GM21360 (cell line): ENCODE measurements around the gene GAK.
"Not testable (repeated sequence)": the region's sequence is repeated elsewhere in the genome, so short reads cannot be mapped to it uniquely, and the experiment has no call there.

ENCODE experiments used
- ATAC-seq: cut with Tn5 transposase; IDR thresholded peaks from one replicate; pipeline ENCODE4 v1.9.1; 2021; ENCODE audit warnings: mild to moderate bottlenecking, moderate library complexity; ENCODE audit not compliant: unreplicated experiment

Gene GAK

GRCh38 chr4:929096-929765 lies 2.9 kb downstream of the GAK start:
- ATAC-seq, result no peak

GRCh38 chr4:927566-927965 lies 4.5 kb downstream of the GAK start:
- ATAC-seq, result not testable (repeated sequence)

DNA sequence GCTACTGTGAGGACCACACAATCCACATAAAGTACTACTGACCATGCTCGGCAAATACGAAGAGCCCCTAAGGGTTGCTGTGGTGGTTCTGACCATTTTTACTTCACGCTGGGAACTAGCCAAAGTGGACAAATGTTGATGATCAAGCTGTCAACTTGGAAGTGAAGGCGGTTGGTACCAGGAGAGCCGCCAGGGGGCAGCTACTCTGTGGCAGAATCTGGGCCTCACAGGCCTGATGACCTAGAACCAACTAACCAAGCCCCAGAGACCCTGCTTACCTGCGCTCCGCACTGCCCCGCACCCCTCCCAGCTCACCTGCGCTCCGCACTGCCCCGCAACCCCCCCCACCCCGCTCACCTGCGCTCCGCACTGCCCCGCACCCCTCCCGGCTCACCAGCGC lies 5.6 kb downstream of the GAK start:
- ATAC-seq, result no peak

DNA sequence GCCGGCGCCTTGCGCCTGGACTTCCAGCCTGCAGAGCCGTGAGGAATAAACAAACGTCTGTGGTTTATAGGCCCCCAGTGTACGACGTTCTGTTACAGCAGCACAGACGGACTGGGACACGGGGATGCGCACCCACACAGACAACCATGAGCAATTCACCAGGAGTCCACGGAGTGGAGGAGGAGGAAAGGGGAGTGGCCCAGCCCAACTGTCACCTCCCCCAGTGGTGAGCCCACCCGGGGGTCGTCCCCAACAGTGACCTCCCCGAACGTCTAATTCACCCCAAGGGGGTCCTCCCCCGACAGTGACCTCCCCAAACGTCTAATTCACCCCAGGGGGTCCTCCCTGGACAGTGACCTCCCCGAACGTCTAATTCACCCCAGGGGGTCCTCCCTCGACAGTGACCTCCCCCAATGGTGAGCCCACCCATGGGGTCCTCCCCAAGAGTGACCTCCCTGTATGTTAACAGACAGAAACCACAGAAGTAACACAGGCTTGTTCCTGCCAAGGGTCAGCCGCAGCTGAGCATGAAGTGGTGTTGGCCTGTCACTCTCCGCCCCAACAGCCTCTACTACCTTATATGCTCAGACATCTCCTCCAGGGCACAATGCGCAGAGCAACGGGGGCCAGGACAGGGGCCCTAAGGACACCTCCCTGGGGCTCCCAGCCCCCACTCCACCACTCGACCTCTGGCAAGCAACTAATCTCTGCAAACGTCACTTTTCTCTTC lies 6.2 kb downstream of the GAK start:
- no peak for ATAC-seq

DNA sequence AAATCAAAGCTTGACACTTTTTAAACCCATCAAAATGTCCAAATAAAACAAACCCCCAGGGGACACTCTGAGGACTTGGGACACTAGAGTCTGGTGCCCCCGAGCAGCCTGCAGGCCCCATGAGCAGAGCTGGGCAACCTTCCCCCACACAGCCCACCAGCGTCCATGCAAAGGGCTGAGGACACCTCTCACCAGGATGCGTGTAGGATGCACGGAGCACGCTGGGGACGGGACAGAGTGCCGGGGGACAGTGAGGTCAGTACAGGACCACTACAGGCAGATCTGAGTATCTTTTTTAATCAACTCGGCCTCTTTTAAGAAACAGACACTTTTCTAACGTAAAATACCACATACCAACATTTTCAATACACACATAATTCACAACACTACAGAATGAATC lies 6.9 kb downstream of the GAK start:
- no peak for ATAC-seq

GRCh38 chr4:924107-925096 lies 7.7 kb downstream of the GAK start:
- peak; percentile 53 for ATAC-seq

GRCh38 chr4:921830-922331 lies 10.2 kb downstream of the GAK start:
- no peak for ATAC-seq

- ATAC-seq, result not testable (repeated sequence)
Measured at GRCh38 chr4:919004-919680, 13.0 kb downstream of the GAK start.

DNA sequence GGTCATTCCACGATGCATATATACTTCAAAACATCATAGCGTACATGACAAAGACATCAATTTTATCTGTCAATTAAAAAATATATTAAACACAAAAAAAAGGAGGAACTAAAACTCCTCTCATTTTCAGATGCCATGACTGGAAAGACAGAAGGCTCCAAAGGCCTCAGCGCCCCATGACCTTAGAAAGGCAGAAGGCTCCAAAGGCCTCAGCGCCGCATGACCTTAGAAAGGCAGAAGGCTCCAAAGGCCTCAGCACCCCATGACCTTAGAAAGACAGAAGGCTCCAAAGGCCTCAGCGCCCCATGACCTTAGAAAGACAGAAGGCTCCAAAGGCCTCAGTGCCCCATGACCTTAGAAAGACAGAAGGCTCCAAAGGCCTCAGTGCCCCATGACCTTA lies 13.5 kb downstream of the GAK start:
- not testable (repeated sequence) for ATAC-seq

DNA sequence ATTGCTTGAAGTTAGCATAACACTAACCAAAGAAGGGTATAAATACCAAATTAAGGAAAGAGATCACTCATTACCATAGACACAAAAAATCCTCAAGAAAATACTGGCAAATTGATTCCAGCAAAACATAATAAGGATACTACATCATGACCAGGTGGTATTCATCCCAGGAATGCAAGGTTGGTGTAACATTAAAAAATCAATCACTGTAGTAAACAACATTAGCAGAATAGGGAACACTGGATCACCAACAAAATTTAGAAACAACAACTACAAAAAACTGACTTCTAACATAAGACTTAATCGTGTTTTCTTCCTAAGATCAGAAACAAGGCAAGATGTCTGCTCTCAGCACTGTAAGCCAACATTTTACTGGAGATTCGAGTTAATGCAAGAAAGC lies 14.1 kb downstream of the GAK start:
- no peak for ATAC-seq

GRCh38 chr4:917466-917865 lies 14.7 kb downstream of the GAK start:
- ATAC-seq, result no peak

DNA sequence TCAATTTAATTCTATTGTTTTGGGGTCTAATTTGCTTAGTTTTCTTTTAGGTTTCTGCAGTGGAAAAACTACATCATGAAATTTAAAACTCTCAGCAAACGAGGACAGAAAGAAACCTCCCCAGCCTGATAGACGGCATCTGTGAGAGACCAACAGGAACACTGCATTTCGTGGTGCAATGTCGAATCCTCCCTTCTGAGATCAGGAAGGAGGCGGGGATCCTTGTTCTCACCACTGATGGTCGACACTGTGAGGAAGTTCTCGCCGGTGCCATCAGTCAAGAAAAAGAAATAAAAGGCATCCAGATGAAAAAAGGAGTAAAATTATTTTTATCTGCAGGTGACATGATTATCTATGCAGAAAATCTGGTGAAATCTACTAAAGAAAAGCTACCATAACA lies 16.5 kb downstream of the GAK start:
- no peak for ATAC-seq

DNA sequence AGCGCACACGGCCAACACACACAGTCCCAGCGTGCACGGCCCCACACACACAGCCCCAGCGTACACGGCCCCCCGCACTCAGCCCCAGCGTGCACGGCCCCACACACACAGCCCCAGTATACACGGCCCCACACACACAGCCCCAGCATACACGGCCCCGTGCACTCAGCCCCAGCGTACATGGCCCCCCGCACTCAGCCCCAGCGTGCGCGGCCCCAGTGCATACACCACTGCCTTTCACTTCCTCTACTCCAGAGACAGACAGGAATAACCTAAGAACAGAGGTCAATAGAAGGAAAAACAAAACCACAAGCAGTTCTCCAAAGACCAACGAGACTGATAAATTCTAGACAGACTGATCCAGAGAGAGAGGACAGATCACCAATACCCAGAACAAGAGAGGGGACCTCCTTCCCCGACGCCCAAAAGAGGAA lies 17.1 kb downstream of the GAK start:
- no peak for ATAC-seq

GRCh38 chr4:914531-914930 lies 17.6 kb downstream of the GAK start:
- ATAC-seq, result no peak

- no peak for ATAC-seq
Measured at GRCh38 chr4:913280-913618, 18.9 kb downstream of the GAK start.

GRCh38 chr4:912548-913279 lies 19.4 kb downstream of the GAK start:
- ATAC-seq, result no peak

GRCh38 chr4:911871-912490 lies 20.1 kb downstream of the GAK start:
- ATAC-seq, result no peak

- no peak for ATAC-seq
Measured at GRCh38 chr4:911221-911751, 20.8 kb downstream of the GAK start.

DNA sequence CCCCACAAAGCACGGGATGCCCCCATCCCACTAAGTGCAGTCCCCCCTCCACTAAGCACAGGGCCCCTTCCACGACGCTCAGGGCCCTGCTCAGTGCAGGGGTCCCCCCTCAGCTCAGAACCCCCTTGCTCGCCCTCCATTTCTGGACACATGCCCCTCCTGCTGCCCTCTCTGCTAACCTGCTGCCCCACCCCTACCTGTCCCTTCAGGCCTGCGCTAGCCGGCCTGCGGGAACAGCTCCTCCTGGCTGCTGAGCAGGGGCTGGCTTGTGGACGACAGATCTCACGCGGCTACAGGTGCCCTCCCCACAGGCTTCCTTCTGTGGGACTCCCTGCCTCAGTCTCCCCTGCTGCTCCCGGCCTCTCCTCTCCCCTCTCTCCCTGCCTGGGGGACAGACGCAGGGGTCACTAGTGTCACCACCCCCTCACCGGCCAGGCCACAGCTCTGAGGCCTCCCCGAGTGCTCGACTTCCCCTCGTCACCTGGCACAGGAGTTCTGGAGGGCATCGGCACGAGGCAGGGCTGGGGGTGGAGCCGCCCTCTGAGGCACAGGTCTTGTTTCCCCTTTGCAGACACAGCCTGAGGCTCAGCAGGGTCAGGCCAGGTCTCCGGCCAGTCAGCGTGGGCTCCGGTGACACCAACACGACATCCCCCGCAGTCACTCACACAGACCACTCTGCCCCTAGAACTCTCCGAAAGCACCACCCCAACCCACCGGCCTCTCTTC lies 21.6 kb downstream of the GAK start:
- ATAC-seq, result no peak
